Cerebellar cortex (tissue), 1 donor: ENCODE results near the gene LRRC3.

ENCODE experiments used
- DNase-seq: peaks from one replicate; pipeline ENCODE4 v3.0.0-alpha.2; 2015; ENCODE audit warnings: low spot score

The LRRC3 gene

GRCh38 chr21:44440241-44441040 is 14.9 kb upstream of the LRRC3 start:
- no peak for DNase-seq

- no peak for DNase-seq
Observed at GRCh38 chr21:44441041-44441400, 14.3 kb upstream of the LRRC3 start.

- DNase-seq = no peak
Observed at GRCh38 chr21:44441581-44442265, 13.6 kb upstream of the LRRC3 start.

GRCh38 chr21:44442266-44443125 is 12.8 kb upstream of the LRRC3 start:
- DNase-seq = no peak

- no peak for DNase-seq
Observed at GRCh38 chr21:44443291-44443890, 11.9 kb upstream of the LRRC3 start.

GRCh38 chr21:44443891-44444285 is 11.4 kb upstream of the LRRC3 start:
- DNase-seq = no peak

- DNase-seq = no peak
Observed at GRCh38 chr21:44444286-44444931, 10.9 kb upstream of the LRRC3 start.

GRCh38 chr21:44445145-44445812 is 10.0 kb upstream of the LRRC3 start:
- no peak for DNase-seq

GRCh38 chr21:44448651-44449131 is 6.6 kb upstream of the LRRC3 start:
- DNase-seq = no peak

- DNase-seq = no peak
Observed at GRCh38 chr21:44449473-44450363, 5.6 kb upstream of the LRRC3 start.

GRCh38 chr21:44450402-44450801 is 4.9 kb upstream of the LRRC3 start:
- DNase-seq = no peak

- DNase-seq = no peak
Observed at GRCh38 chr21:44450999-44451398, 4.3 kb upstream of the LRRC3 start.

- DNase-seq = no peak
Observed at GRCh38 chr21:44453120-44453519, 2.2 kb upstream of the LRRC3 start.

- no peak for DNase-seq
Observed at GRCh38 chr21:44454058-44454457, 1.3 kb upstream of the LRRC3 start.

GRCh38 chr21:44455524-44456213 is 359 bp downstream of the LRRC3 start:
- no peak for DNase-seq

- DNase-seq = no peak
Observed at GRCh38 chr21:44456214-44456914, 1.1 kb downstream of the LRRC3 start.

GRCh38 chr21:44456915-44457736 is 1.8 kb downstream of the LRRC3 start:
- no peak for DNase-seq
